HG03342 (cell line): Measurements from ENCODE around the gene ATP1A4.

Experiments used
- ATAC-seq: cut with Tn5 transposase; IDR thresholded peaks from one replicate; pipeline ENCODE4 v1.9.1; 2021; ENCODE audit warnings: mild to moderate bottlenecking, moderate library complexity; ENCODE audit not compliant: unreplicated experiment

ATP1A4 gene

DNA sequence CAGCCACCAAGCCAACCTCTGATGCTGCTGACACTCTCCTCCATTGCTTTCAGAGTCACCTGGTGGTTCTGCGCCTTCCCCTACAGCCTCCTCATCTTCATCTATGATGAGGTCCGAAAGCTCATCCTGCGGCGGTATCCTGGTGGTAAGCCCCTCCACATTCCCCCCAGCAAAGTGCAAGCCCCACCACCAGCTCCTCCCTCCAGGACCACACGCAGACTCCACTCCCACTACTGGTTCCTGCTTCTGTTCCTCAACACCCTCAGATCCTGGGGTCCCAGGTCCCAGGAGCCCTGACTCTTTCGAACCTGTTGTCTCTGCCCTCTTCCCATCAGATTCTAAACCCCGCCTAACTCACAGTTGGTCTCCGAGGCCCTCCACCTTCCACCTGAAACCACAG lies 11.6 kb upstream of the ATP1A4 start:
- ATAC-seq: no peak

- ATAC-seq: no peak
Observed at GRCh38 chr1:160143695-160144094, 7.7 kb upstream of the ATP1A4 start.

DNA sequence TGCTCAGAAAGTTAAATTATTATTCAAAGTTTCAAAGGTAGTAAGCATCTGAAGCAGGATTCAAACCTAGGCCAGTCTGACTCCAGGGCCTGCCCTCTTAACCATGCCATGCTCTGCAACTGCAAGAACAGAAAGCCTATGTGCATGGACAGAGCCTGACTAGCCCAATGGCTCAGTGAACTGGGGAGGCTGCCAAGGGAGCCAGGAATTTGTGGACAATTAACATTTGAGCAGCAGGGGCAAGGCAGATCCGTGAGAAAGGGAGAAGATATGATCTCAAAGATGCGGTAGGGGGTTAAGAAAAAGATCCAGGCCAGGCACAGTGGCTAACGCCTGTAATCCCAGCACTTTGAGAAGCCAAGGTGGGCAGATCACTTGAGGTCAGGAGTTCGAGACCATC lies 6.5 kb upstream of the ATP1A4 start:
- no peak for ATAC-seq

- ATAC-seq: no peak
Observed at GRCh38 chr1:160146107-160146506, 5.3 kb upstream of the ATP1A4 start.

- ATAC-seq: no peak
Observed at GRCh38 chr1:160148121-160148520, 3.3 kb upstream of the ATP1A4 start.

GRCh38 chr1:160149233-160149632 lies 2.2 kb upstream of the ATP1A4 start:
- no peak for ATAC-seq

DNA sequence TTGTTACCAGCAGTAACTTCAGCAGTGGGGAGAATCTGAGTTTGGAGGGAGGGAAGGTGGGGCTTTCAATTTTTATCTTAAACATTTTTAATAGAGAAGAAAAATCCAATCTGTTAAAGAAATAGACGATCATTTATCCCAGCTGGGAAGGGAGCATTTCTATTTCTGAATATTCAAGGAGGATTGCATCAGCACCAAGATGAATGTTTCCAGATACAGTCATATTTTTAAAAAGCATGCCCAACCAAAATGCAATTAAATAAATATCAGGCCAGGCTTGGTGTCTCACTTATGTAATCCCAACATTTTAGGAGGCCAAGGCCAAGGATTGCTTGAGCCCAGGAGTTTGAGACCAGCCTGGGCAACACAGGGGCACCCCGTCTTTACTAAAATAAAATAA lies 1.7 kb upstream of the ATP1A4 start:
- no peak for ATAC-seq

GRCh38 chr1:160154790-160155189 lies 3.4 kb downstream of the ATP1A4 start:
- no peak for ATAC-seq

GRCh38 chr1:160156361-160156760 lies 5.0 kb downstream of the ATP1A4 start:
- no peak for ATAC-seq

DNA sequence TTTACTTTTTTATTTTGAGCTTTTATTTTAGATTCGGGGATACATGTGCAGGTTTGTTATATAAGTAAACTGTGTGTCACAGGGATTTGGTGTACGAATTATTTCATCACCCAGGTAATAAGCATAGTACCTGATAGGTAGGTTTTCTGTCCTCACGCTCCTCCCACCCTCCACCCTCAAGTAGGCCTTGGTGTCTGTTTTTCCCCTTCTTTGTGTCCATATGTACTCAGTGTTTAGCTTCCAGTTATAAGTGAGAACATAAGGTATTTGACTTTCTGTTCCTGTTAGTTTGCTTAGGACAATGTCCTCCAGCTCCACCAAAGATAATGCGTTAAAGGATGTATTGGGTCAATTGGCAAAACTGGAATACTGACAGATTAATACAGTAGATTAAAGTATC lies 5.8 kb downstream of the ATP1A4 start:
- no peak for ATAC-seq

- ATAC-seq: no peak
Observed at GRCh38 chr1:160158031-160158430, 6.6 kb downstream of the ATP1A4 start.

DNA sequence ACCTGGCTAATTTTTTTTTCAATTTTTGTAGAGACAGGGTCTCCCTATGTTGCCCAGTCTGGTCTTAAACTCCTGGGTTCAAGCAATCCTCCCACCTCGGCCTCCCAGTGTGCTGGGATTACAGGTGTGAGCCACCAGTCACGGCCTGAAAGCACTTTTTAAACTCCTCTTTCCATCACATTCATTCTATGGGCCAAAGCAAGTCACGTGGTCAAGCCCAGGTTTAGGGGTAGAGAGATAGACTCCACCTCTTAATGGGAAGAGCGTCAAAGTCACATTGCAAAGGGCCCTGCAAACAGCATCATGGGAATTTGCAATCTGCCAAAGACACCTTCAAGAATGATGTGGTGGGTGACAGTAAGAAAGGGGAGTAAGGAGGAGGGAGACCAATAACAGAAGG lies 7.1 kb downstream of the ATP1A4 start:
- no peak for ATAC-seq

DNA sequence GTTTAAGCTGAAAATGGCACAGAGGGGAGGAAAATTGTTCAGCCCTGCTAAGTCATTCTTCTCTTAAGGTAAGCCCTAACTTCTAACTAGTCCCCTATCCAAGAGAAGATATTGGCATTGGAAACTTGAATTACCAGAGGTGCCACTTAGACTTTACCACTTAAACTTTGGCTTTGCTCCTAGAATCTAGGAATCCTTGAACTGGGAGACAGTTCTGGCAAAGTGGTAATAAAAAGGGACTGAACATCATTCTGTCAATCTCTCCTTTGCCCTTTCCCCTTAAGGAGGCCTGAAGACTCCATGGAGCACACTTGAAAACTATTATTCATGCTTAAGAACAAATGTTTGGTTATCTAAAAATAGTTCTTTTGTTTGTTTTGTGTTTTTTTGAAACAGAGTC lies 8.4 kb downstream of the ATP1A4 start:
- ATAC-seq: no peak

DNA sequence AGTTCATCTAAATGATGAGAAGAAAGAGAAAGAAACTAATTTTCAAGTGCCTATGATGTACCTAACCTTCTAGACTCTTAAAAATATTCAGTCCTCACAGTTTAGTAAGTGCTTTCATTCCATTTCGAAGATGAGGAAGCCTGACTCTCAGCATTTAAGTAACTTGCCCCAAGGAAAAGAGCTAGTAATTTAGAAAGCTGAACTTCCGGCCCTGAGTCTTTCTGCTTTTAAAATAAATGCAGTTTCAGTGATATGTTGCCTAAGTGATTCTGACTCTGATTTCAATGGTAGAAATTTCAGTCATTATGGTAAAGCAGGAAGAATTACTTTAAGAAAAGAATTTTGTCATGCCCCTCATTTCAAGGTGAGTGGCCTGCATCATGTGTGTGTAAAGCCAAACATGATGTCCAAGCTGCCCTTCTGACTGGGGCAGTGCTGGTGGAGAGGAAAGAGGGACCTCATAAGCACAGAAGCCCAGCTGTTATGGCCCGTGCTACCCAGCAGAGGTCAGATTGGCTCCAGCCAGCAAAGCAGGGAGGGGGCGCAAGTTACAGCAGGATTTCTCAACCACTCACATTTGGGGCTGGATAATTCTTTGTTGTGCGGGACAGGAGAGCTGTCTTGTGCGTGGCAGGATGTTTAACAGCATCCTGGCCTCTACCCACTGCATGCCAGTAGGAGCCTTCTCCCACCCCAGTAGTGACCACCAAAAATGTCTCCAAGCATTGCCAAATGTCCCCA lies 10.7 kb downstream of the ATP1A4 start:
- no peak for ATAC-seq

DNA sequence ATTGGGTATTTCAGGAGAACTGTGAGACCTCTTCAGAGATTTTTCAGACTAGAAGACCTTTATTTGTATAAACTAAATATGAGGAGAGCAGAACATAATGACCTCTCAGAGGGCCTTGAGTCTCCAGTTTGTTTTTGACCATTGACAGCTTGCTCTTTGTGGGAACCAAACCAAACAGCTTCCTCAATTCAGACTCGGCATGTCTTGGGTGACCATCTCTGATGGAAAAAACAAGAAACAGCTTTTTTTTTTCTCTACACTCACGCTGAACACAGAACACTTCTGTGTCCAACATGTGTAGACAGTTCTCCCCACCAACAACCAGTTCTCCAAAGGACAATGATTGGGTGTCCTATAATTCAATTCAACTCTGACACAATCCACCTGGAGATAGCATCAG lies 11.5 kb downstream of the ATP1A4 start:
- no peak for ATAC-seq

DNA sequence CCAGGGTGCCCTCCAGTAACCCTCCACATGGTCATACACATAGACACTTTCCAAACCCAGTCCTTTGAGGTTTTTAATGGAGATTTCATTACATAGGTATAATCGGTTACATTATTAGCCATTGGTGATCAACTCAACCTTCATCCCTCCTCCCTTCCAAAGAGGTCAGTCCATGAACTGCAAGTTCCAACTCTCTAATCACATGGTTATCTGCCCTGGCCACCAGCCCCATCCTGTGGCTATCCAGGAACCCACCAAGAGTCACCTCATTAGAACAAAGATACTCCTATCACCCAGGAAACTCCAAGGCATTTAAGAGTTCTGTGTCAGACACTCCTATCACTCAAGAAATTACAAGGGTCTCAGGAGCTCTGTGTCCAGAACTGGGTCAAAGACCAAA lies 12.2 kb downstream of the ATP1A4 start:
- no peak for ATAC-seq

DNA sequence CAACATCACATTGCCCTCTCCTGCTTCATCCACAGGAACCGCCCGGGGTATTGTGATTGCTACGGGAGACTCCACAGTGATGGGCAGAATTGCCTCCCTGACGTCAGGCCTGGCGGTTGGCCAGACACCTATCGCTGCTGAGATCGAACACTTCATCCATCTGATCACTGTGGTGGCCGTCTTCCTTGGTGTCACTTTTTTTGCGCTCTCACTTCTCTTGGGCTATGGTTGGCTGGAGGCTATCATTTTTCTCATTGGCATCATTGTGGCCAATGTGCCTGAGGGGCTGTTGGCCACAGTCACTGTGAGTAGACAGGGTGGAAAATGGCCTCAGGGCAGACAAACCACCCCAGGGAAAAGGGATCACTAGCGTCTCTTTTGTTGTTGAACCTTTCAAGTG lies 12.7 kb downstream of the ATP1A4 start:
- no peak for ATAC-seq

DNA sequence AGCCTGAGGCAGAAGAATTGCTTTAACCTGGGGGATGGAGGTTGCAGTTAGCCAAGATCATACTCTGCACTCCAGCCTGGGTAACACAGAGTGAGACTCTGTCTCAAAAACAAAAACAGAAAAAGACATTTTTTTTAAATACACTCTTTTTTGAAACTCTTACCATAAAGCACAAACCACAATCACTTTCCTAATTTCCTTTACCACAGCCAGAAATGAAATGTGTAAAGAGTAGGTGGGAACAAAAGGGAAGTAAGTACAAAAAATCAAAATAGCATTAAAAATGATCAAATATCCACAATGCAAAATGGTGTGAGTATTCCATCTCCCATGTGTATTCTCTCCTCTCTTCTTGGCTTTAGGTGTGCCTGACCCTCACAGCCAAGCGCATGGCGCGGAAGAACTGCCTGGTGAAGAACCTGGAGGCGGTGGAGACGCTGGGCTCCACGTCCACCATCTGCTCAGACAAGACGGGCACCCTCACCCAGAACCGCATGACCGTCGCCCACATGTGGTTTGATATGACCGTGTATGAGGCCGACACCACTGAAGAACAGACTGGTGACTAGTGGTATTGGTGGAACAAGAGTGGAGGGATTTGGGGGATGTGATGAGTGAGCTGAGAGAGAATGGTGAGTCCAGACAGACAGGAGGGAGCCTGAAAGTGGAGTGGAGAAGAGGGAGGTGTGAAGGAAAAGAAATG lies 14.9 kb downstream of the ATP1A4 start:
- no peak for ATAC-seq

DNA sequence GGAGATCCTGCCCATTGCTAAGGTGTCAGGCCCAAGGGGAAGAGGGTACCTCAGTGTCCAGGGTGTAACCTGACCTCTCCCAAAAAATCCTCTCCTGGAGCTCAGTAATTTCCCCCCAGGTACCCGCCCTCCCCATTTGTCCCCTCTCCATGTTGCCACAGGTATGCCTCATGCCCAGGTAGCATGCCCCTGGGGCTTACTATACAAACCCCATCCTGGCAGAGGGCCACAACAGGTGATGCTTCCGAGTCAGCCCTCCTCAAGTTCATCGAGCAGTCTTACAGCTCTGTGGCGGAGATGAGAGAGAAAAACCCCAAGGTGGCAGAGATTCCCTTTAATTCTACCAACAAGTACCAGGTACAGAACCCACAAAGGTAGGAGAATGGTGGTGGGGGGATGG lies 15.7 kb downstream of the ATP1A4 start:
- no peak for ATAC-seq

GRCh38 chr1:160167580-160167979 lies 16.2 kb downstream of the ATP1A4 start:
- no peak for ATAC-seq

- no peak for ATAC-seq
Observed at GRCh38 chr1:160168016-160168415, 16.6 kb downstream of the ATP1A4 start.

GRCh38 chr1:160168609-160169369 lies 17.4 kb downstream of the ATP1A4 start:
- no peak for ATAC-seq
